HL-60 (cell line): ENCODE data around the gene SAP30BP.

Experiments
- DNase-seq, 2 experiments: peaks; one replicate each; pipeline ENCODE4 v3.0.0-alpha.2; 2010 to 2020; ENCODE audit warnings: low read depth in 1 of 2, low spot score in 1 of 2
- H3K27ac ChIP-seq: fragments of 250-450 bp; sonication (Bioruptor Pico); replicated peaks from 2 replicates; pipeline ENCODE4 v1.5.1; 2020; ENCODE audit warnings: mild to moderate bottlenecking, moderate library complexity
- H3K27me3 ChIP-seq: fragments of 250-450 bp; sonication (Bioruptor Pico); 2 replicates; pipeline ENCODE4 v1.5.1; 2021; ENCODE audit warnings: mild to moderate bottlenecking, moderate library complexity; ENCODE audit not compliant: insufficient read depth, poor library complexity, severe bottlenecking
- H3K4me3 ChIP-seq: replicated peaks from 2 replicates; pipeline ENCODE4 v1.5.1; 2011; ENCODE audit warnings: mild to moderate bottlenecking, control low read depth, low read length; ENCODE audit not compliant: insufficient read depth
- CTCF ChIP-seq: IDR thresholded peaks from one replicate; pipeline ENCODE4 v1.5.1; 2011; ENCODE audit warnings: low read length, control low read depth, inconsistent platforms; ENCODE audit not compliant: insufficient read depth
- GABPA ChIP-seq: IDR thresholded peaks from 2 replicates; pipeline ENCODE4 v1.6.1; 2012; ENCODE audit warnings: low read depth
- POLR2AphosphoS5 ChIP-seq: IDR thresholded peaks from 2 replicates; pipeline ENCODE4 v1.6.1; 2012; ENCODE audit warnings: low read depth
- REST ChIP-seq: IDR thresholded peaks from 2 replicates; pipeline ENCODE4 v1.6.1; 2012; ENCODE audit warnings: low read depth; ENCODE audit not compliant: insufficient replicate concordance
- SPI1 ChIP-seq: IDR thresholded peaks from 2 replicates; pipeline ENCODE4 v1.6.1; 2012; ENCODE audit warnings: low read depth, mild to moderate bottlenecking, borderline replicate concordance

SAP30BP gene

GRCh38 chr17:75631353-75631752 is 35.8 kb upstream of the SAP30BP start:
- Histone ChIP-seq H3K4me3 (no peak overlapping the region), H3K27ac (no peak overlapping the region), H3K27me3 (no peaks in the 10 kb centered on the region)
- DNase-seq = no peak
- TF ChIP-seq POLR2AphosphoS5 (no peak), GABPA (no peak), SPI1 (no peak), CTCF (no peak), REST (no peak)

- Histone ChIP-seq H3K27me3 (no peaks in the 10 kb centered on the region), H3K27ac (no peak overlapping the region), H3K4me3 (no peak overlapping the region)
- TF ChIP-seq CTCF = no peak
- no peak for TF ChIP-seq GABPA
- TF ChIP-seq POLR2AphosphoS5 = no peak
- TF ChIP-seq REST = no peak
- no peak for TF ChIP-seq SPI1
- no peak for DNase-seq
Measured at GRCh38 chr17:75632428-75632827, 34.7 kb upstream of the SAP30BP start.

GRCh38 chr17:75632863-75633485 is 34.2 kb upstream of the SAP30BP start, which contains the start of gene SMIM5:
Gene SMIM5, plus strand, starts transcription at chr17:75633434. Its CDS starts 6,768 bp downstream, at chr17:75640202.
- TF ChIP-seq REST = no peak
- no peak for TF ChIP-seq SPI1
- peak; percentile 94 for TF ChIP-seq CTCF
- no peak within 1 kb of the TSS for H3K27ac ChIP-seq
- no peaks in the 10 kb centered on the region for H3K27me3 ChIP-seq
- peak; percentile 65 to 80 for DNase-seq
- H3K4me3 ChIP-seq = no peak within 1 kb of the TSS
